ENCODE measurements around the gene MMP8.
A peak's percentile ranks its signal among the peaks of the same experiment; 100 is the strongest.

Gene MMP8

DNA sequence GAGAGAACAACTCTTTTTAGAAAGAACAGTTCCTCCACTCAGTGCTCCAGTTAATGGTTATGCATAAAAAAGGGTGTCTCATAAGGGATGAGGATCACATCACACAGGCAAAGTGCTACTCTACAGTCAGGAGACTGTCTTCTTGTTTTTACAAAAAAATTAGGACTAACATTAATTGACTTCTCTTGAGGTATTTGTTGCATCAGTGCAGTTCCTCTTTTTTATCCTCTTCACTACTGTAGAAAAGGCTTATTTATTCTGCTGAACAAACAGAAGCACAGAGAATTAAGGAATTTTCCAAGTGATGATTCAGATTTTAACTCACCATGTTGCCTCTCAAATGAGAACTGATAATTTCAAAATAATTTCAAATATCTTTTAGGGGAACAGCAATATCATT lies 1.9 kb downstream of the MMP8 start:
- DNase-seq (ENCODE audit: low read depth) = no peak

DNA sequence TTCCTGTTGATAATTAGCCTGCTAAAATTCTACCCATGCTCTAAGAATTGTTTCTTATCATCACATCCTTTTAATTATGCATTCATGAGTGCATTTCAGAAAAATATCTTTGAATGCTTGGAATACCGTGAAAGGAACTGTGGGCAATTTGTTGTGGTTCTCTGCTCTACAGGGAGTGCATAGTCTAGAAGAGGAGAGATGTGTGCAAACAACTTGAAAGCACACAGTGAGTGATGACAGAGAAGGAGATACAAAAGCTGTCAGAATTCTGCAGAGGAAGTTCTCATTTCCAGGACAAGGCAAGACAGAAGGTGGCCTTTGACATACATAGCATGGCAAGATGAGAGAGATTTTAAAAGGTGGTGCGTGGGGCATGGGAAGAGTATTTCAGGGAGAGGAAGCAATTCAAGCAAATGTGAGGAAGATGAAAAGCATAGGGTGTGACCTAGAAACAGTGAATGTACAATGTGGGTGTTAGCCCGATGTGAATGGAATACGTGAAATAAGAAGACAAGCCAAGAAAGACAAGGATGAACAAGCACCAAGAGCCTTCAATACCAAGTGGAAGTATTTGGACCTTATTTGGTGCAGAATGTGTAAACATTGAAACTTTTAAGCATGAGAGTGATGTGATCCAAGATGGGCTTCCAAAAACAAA lies 5.0 kb downstream of the MMP8 start:
- DNase-seq (ENCODE audit: low read depth) = no peak

DNA sequence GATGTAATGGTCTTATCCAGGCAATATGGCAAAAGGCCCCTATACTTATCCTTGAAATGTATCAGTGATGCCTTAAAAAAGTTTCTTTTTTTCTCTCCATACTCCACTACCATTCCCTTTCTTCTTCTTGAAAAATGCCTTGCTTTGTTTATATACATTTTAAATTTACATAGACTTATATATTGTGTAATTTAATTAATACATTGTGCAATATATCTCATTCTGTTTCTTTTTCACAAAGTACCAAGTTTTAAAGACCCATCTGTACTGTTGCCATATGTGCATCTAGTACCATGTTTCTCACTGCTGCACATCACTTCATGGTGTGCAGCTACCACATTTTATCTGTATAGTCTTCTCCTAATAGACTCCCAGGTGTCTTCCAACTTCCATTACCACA lies 7.5 kb downstream of the MMP8 start:
- DNase-seq (ENCODE audit: low read depth) = no peak

DNA sequence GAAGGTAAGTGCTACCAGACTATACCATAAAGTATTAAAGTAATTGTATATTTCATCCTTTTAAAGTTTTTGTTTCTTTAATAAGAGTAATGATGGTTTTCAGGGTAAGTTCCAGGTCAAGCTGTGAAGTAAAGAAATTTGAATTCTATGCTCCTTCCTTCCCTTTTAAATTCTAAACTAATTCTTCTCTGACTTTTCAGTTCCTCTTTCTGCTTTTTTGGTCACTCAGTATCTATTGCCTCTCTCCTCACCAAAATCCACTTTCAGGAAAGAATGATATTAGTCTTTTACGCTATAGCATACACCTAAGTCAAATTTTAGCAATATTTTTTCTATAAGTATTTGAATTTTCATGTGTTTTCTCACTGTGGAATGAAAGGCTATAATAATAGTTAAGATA lies 8.2 kb downstream of the MMP8 start:
- no peak for DNase-seq (ENCODE audit: low read depth)

DNA sequence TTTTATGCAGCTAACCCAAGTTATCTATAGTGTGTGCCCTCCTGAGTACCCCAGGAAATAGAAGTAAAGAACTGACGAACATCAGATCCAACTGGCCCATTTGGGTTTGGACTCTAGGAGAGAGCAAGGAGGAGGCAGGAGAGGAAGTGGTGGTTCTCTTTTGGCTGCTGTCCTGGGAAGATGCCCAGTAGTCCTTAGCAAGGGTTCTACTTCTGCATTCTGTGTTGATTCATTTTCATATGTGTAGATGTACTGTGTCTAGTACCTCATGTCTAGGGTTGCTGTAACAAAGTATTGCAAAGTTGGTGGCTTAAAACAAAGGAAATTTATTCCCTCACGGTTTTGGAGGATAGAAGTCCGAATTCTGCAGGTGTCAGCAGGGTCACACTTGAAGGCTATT lies 12.6 kb downstream of the MMP8 start:
- DNase-seq (ENCODE audit: low read depth) = no peak

DNA sequence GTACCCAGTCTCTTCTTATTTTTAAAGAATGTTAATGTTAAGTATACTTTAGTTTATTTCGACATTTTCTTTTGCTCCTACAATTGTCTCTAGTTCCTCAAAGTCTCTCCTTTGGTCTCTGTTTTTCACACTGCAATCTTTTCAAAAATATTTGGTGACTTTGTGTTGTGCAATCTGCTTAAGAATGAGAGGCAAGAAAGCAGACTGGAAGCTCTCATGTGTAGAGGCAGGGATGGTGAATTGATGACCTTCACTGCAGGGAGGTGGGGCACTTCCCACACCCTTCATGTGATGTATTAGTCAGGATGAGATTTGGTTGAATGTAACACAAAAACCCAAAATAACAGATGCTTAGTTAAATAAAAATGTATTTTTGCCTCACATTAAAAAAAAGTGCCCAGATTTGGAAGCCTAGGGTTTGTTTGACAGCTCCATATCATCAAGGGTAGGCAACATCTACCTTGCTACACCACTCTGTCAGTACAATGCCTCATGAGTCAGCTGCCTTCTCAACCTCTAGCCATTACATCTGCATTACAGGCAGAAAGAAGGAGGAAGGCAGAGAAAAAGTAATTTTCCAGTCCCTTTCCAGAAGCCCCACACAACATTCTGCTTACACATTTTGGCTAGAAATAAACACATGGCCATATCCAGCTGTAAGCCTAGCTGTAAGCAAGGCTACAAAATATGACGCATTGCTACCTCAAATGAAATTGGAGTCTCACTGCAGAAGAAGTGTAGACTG lies 15.4 kb downstream of the MMP8 start:
- DNase-seq (ENCODE audit: low read depth) = peak; percentile 22

DNA sequence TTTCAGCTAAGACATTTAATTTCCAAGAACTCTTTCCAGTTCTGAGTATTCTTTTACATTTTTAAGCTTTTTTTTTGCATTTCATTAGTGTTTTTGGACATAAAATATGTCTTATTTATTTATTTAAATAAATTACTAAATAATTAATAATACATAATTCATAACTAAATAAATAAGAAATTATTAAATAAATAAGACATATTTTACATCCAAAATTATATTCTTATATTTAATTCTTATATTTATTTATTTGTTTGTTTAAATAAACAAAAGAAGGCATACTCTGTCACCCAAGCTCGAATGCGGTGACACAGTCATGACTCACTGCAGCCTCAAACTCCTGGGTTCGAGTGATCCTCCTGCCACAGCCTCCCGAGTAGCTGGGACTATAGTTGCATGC lies 16.1 kb downstream of the MMP8 start:
- DNase-seq (ENCODE audit: low read depth) = no peak

DNA sequence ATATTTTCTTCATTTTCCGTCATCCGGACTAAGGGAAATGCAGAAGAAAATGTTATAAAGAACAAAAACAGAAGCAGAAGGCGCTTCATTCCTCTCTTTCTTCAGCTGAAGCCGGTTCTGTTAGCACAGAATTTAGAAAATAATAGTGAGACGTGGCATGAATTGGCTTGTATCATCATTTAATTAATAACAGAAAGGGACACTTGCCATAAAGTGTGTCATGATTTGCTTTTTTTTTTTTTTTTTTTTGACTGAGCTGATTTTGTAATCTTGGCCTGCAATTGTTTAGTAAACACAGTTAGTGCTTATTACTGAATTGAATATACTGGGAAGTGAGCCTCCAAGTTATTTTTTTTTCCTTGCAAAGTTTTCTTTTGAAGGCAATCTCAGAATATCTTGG lies 19.1 kb downstream of the MMP8 start, which contains the start of gene MMP27:
TSS of gene MMP27 (minus strand) at position 144 of the 400 bp plus-strand sequence. CDS start at position 89, 55 bp downstream.
- DNase-seq (ENCODE audit: low read depth) = peak; percentile 61

DNA sequence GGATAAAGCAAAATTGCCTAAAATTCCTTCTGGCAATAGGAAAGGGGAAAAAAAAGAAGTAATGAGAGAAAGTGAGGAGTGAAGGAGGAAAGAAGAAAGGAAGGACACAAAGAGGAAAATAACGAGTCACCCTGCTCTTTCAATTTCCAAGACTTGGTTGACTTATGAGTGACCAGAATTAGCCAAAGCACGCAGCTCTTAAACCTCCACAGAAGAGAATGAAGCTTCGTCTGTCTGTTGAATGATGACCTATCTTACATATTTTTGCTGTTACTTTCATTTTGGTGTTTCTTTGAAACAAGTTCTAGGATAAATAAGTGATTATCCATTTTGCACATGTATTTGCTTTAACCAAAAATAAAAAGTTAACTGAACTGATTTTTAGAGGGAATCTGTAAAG lies 19.9 kb downstream of the MMP8 start:
- DNase-seq (ENCODE audit: low read depth) = no peak

DNA sequence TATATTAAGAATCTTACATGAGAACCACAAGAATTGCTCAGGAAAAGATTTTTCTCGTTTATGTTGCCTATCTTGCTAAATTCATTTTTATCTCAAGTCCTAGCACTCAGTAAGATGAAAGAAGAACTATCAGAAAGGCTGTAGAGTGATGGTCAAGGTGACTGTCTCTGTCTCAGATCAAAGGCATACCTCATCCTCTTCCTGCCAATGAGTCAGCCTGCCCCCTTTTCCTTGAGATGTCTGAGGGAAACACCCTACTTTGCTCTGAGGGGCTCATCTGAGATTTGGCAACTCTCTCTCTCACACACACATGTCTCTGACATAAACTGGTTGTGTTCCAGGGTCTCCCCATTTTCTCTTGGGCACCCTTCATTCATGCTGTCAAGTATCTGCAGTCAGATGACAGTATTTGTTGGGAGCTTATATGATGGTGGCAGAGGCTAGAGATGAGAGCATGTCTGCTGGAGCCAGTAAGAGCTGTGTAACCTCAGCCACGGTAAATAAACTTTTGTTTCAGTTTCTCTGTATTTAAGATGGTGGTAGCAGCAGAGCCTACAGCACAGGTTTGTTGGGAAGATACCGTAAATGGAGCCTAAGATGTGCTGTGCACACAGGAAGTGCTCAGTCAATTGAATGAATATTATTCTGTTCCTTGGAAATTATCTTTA lies 20.8 kb downstream of the MMP8 start:
- no peak for DNase-seq (ENCODE audit: low read depth)

DNA sequence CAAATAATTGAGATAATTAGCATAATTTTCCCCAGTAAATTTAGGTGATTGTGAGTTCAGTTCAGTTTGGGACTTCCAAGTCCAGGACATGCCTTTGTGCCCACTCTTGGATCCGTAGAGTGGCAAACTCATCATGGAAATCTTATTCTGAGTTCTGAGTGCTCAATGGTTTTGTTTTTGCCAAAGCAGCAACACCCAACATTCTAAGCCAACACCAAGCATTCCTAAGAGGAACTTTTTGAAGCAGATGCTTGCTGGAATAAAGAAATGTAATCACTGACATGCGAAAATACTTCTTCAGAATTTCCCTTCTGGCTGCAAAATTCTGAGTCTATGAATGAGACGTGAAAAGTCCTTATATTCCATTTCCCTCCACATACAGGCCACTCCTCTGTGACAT lies 29.6 kb downstream of the MMP8 start:
- DNase-seq (ENCODE audit: low read depth) = no peak

DNA sequence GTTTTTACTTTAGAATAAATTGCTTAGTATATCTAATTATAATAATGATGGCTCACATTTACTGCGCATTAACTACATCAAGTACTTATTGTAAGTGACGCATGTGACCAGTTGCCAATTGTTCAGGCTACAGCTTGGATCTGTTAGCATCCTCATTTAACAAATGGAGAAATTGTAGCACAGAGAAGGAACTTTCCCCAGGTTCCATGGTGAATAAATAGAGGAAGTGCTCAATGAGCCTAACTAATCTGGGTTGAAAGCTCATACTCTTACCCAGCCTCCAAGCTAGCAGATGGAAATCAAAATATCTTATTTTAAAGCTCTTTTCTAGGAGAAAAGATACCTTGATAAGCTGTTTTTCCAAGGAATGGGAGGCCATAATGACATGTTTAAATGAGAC lies 39.0 kb downstream of the MMP8 start:
- no peak for DNase-seq (ENCODE audit: low read depth)

DNA sequence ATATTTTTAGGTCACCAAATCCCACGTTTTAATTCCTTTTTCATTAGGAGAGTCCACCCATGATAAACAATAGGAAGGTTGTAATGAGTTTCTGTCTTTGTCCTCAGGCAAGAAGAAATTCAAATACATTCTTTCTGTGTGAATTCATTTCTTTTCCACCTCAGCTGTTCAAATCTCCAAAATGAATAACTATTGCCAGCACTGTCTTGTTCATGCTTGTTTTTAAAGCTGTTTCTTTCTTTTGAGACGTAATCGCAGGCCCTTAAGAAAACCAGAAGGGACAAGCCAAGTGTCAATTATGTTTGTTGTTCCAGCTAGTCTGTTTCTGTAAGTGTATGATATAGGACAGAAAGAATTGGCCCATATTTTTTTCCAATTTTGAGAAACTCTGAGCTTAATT lies 39.4 kb downstream of the MMP8 start:
- DNase-seq (ENCODE audit: low read depth) = no peak

DNA sequence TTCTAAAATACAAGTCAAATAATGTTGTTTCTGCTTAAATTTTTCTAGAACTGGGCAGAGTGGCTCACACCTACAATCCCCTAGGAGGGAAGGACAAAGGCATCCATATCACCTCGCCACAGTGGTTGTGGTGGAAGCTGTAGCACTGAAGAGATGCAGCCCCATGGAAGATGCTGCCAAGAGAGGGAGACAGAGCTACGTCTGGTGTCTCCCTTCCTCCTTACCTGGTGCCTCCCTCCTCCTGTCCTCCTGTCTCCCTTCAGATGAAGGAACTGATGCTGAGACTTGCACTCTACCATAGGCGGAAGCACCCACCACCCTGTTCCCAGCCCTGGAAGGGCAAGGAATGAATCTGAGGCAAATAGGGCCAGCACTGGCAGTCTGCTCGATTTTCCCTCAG lies 41.5 kb downstream of the MMP8 start:
- no peak for DNase-seq (ENCODE audit: low read depth)

DNA sequence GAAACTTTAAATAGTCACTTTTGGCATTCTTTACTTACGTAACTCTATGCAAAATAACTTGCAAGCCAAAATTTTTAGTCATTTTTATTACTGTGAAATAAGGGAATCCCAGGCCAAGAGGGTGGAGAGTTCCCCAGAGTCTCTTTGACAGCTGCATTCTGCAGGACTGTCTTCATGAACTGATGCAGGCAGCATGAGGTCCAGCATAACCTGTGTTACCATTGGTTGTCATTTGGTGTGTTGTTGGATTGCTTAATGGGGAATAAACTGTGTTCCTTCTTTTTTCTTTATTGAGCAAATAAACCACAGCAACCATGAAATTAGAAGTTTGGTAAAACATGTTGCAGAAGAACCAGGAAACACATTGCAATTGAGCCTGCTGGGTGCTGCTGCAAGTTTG lies 43.8 kb downstream of the MMP8 start:
- DNase-seq (ENCODE audit: low read depth) = peak; percentile 75

DNA sequence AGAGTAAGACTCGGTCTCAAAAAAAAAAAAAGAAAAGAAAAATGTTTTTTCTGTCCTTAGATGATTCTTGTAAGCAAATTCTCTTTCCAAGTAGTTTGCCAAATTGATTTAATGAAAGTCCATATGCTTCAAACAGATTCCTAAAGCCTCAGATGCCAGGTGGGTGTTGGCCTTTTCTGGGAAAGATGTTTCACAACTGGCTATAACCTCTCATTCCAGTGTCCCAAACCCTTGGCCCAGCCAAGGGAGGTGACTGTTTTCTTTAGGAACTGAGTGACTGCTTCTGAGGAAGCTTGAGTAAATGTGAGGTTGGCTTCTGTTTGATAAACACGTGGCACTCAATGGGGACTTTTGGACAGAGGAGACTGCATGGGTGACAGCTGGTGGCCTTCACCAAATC lies 46.7 kb downstream of the MMP8 start:
- no peak for DNase-seq (ENCODE audit: low read depth)

DNA sequence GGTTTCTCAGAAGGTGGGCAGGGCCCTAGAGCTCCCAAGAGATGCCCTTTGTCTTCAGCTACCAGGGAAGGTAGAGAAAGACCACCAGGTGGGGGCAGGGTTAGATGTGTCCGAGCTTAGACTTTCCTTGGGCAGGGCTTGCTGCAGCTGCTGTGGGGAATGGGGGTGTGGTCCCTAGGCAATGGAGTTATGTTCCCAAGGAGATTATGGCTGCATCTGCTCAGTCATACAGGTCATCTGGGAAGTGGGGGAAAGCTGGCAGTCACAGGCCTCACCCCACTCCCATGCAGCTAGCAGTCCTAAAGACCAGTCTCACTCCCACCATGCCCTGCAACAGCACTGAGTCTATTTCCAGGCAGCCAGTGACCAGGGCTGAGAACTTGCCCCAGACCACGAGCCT lies 48.7 kb downstream of the MMP8 start:
- DNase-seq (ENCODE audit: low read depth) = no peak

DNA sequence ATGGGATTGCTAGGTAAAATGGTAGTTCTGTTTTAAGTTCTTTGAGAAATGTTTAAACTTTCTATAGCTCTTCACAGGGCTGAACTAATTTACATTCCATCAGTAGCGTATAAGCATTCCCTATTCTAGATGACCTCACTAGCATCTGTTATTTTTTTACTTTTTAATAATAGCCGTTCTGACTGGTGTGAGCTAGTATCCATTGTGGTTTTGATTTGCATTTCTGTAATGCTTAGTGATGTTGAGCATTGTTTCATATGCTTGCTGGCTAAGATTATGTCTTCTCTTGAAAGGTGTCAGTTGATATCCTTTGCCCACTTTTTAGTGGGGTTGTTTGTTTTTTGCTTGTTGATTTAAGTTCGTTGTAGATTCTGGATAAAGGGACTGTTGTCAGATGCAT lies 55.1 kb downstream of the MMP8 start:
- DNase-seq (ENCODE audit: low read depth) = no peak

DNA sequence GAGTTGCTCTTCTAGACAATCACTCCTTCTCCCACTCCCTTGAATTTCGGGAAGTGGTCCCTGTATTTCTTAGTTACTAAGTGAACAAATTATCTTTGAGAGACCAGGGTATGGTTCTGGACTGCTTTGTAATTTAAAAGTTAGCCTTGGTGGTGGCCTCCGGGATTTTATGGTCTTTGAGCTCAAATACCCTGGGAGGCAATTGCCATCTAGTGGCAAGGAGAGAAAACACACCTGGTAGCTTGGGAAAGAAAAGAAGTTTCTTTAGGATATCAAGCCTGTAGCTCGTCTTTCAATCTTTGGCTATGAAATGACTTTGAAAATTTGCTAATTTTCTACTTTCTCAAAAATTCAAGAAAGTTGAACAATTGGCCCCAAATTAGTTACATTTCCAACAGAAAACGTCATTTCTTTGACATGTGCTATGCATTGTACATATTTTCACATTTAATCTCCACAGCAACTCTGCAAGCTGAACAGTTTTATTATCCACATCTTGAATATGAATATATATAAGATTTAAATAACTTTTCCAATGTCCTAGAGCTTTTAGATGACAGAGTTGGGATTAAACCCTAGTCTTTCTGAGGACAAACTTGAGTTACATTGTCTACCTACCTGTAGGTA lies 58.3 kb downstream of the MMP8 start:
- DNase-seq (ENCODE audit: low read depth) = peak; percentile 42

DNA sequence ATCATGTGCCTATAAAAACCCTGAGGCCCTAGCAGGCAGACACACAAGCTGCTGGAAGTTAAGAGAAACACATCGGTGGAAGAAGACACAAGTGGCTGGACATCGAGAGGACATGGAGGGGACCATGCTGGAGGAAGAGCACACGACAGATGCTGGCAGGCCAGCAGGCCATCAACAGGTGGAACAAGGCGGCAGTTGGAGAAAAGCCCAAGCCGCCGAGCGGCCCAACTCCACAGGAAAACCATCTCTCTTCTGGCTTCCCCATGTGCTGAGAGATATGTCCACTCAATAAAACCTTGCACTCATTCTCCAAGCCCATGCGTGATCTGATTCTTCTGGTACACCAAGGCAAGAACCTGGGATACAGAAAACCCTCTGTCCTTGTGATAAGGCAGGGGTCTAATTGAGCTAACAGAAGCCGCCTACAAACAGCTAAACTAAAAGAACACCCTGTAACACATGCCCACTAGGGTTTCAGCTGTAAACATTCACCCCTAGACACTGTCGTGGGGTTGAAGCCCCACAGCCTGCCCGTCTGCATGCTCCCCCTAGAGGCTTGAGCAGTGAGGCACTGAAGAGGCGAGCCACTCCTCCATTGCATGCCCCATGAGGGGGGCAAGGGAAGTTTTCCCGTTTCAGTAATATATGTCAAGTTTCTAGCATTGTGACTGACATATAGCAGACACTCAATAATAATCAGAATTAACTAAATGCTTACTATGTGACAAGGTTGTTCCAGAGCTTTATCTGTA lies 60.6 kb downstream of the MMP8 start:
- no peak for DNase-seq (ENCODE audit: low read depth)

DNA sequence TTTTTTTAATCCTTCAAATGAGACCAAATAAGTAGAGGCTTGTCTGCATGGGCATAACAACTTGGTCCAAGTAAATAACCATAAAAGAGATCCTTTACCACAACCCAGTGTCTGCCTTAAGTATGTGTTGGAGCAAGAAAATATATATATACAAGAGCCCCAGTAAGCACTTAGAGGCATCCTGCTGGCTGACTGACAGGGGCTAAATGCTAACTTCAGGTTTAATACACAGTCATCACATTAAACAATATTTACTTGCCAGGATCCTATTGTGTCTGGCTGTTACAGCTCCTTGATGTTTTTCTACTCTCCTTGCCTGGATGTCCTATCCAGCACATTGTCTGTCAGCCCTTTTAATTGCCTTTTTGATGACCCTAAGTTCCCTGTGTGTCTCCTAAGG lies 62.1 kb downstream of the MMP8 start:
- no peak for DNase-seq (ENCODE audit: low read depth)
